ENCODE data around the gene C4BPB. TPM values are rescaled to one million over a fixed set of nuclear protein-coding genes. Genes with fewer than 3 reads are reported as not detected.

Gene C4BPB
- total RNA-seq, 1 experiment from 2014 or later: not detected

DNA sequence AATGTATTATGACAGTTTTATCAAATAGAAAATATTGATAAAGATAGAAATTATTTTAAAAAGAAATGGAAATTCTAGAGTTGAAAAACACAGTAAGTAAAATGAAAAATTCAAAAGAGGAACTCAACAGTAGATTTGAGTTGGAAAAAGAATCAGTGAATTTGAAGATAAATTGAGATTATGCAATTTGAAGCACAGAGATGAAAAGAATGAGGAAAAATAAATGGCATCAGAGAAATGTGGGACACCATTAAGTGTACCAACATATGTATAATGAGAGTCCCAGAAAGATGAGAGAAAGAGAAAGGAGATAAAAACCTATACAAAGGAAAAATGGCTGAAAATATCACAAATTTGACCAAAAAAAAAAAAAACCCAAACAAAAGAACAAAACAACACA lies 40.4 kb downstream of the C4BPB start:
- H3K9ac ChIP-seq (ENCODE audit: low read length): no peak overlapping the region
- peaks cover 3% of the 10 kb centered on the region; the same call in 1 of the 2 replicates for H3K27me3 ChIP-seq (ENCODE audit: low read length)
- no peaks in the 10 kb centered on the region for H4K20me1 ChIP-seq (ENCODE audit: insufficient read depth, low read depth, low read length)
- no peak overlapping the region for H3K4me3 ChIP-seq (ENCODE audit: low read length)
- H3K4me2 ChIP-seq (ENCODE audit: low read depth, low read length, poor library complexity, severe bottlenecking): no peak overlapping the region
- H3K36me3 ChIP-seq (ENCODE audit: insufficient read depth, low read length): no peaks in the 10 kb centered on the region
- no peaks in the 10 kb centered on the region for H3K79me2 ChIP-seq (ENCODE audit: low read length)
- peaks cover 18% of the 10 kb centered on the region for H3K9me3 ChIP-seq (ENCODE audit: low read length)
- no peaks in the 10 kb centered on the region for H3K9me2 ChIP-seq (replicated peaks; ENCODE audit: insufficient read depth, low read length)
- no peak for DNase-seq
- no peak overlapping the region for H2AFZ ChIP-seq (ENCODE audit: low read length)
- H3K4me1 ChIP-seq (ENCODE audit: low read length): no peaks in the 10 kb centered on the region
- H3K27ac ChIP-seq (ENCODE audit: low read length): no peak overlapping the region

GRCh38 chr1:207130252-207131036 lies 41.8 kb downstream of the C4BPB start:
- peaks cover 3% of the 10 kb centered on the region; the same call in 1 of the 2 replicates for H3K27me3 ChIP-seq (ENCODE audit: low read length)
- no peaks in the 10 kb centered on the region for H3K4me1 ChIP-seq (ENCODE audit: low read length)
- no peaks in the 10 kb centered on the region for H3K9me2 ChIP-seq (replicated peaks; ENCODE audit: insufficient read depth, low read length)
- H4K20me1 ChIP-seq (ENCODE audit: insufficient read depth, low read depth, low read length): no peaks in the 10 kb centered on the region
- H3K27ac ChIP-seq (ENCODE audit: low read length): no peak overlapping the region
- H3K4me2 ChIP-seq (ENCODE audit: low read depth, low read length, poor library complexity, severe bottlenecking): no peak overlapping the region
- no peaks in the 10 kb centered on the region for H3K36me3 ChIP-seq (ENCODE audit: insufficient read depth, low read length)
- no peaks in the 10 kb centered on the region for H3K79me2 ChIP-seq (ENCODE audit: low read length)
- H3K9ac ChIP-seq (ENCODE audit: low read length): no peak overlapping the region
- no peak for DNase-seq
- peaks cover 18% of the 10 kb centered on the region for H3K9me3 ChIP-seq (ENCODE audit: low read length)
- no peak overlapping the region for H2AFZ ChIP-seq (ENCODE audit: low read length)
- no peak overlapping the region for H3K4me3 ChIP-seq (ENCODE audit: low read length)

DNA sequence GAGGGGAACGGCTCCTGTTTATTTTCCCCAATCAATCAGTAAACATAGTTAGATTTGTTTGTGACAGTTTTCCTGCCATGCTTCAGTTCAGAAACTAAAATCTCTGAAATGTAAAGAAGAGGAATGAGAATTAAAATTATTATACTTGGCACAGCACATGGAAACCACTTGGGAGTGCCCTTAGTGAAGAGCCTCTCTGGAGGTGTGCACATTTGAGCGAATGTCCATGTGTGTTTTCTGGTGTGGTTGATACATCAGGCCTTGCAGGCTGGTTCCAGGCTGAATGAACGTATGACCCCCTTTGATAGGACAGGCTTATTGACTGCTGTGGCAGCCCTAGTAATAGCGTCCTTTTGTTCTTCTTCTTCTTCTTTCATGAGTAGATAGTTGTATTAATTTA lies 42.5 kb downstream of the C4BPB start:
- Histone ChIP-seq H4K20me1 (ENCODE audit: insufficient read depth, low read depth, low read length) (no peaks in the 10 kb centered on the region), H3K9me3 (ENCODE audit: low read length) (peaks cover 18% of the 10 kb centered on the region), H3K27ac (ENCODE audit: low read length) (no peak overlapping the region), H2AFZ (ENCODE audit: low read length) (no peak overlapping the region), H3K9ac (ENCODE audit: low read length) (no peak overlapping the region), H3K27me3 (ENCODE audit: low read length) (peaks cover 3% of the 10 kb centered on the region; the same call in 1 of the 2 replicates), H3K9me2 (replicated peaks; ENCODE audit: insufficient read depth, low read length) (no peaks in the 10 kb centered on the region), H3K4me3 (ENCODE audit: low read length) (no peak overlapping the region), H3K4me2 (ENCODE audit: low read depth, low read length, poor library complexity, severe bottlenecking) (no peak overlapping the region), H3K79me2 (ENCODE audit: low read length) (no peaks in the 10 kb centered on the region), H3K36me3 (ENCODE audit: insufficient read depth, low read length) (no peaks in the 10 kb centered on the region), H3K4me1 (ENCODE audit: low read length) (no peaks in the 10 kb centered on the region)
- no peak for DNase-seq

DNA sequence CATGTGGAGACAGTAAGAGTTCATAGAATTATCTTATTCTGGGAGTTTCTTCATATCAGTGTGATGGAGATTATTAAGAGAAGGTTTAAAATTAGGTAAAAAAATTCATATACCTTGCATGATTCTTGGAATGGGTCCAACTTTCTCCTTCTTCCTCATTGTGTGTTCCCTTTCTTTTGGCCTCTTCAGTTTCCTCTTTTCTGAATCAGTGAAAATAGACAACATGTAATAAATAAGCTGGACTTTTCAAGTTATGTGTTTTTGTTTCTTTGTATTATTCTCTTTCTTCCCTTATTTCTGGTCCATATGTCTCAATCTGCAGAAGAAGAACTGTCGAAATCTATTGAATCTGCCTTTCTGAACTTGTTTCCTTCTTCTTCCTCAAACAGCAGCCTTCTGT lies 45.9 kb downstream of the C4BPB start:
- Histone ChIP-seq H3K4me1 (ENCODE audit: low read length) (no peaks in the 10 kb centered on the region), H3K79me2 (ENCODE audit: low read length) (no peaks in the 10 kb centered on the region), H3K27ac (ENCODE audit: low read length) (no peak overlapping the region), H3K4me2 (ENCODE audit: low read depth, low read length, poor library complexity, severe bottlenecking) (no peak overlapping the region), H3K27me3 (ENCODE audit: low read length) (no peaks in the 10 kb centered on the region), H3K4me3 (ENCODE audit: low read length) (no peak overlapping the region), H3K9me3 (ENCODE audit: low read length) (no peaks in the 10 kb centered on the region; the same call in 1 of the 2 replicates), H3K36me3 (ENCODE audit: insufficient read depth, low read length) (no peaks in the 10 kb centered on the region), H3K9me2 (replicated peaks; ENCODE audit: insufficient read depth, low read length) (no peaks in the 10 kb centered on the region), H4K20me1 (ENCODE audit: insufficient read depth, low read depth, low read length) (no peaks in the 10 kb centered on the region), H2AFZ (ENCODE audit: low read length) (no peak overlapping the region), H3K9ac (ENCODE audit: low read length) (no peak overlapping the region)
- DNase-seq: no peak

- Histone ChIP-seq H3K4me2 (ENCODE audit: low read depth, low read length, poor library complexity, severe bottlenecking) (no peak overlapping the region), H3K27ac (ENCODE audit: low read length) (no peak overlapping the region), H3K27me3 (ENCODE audit: low read length) (no peaks in the 10 kb centered on the region), H3K9me2 (replicated peaks; ENCODE audit: insufficient read depth, low read length) (no peaks in the 10 kb centered on the region), H3K4me1 (ENCODE audit: low read length) (no peaks in the 10 kb centered on the region), H3K36me3 (ENCODE audit: insufficient read depth, low read length) (no peaks in the 10 kb centered on the region), H4K20me1 (ENCODE audit: insufficient read depth, low read depth, low read length) (no peaks in the 10 kb centered on the region), H3K9me3 (ENCODE audit: low read length) (no peaks in the 10 kb centered on the region), H3K4me3 (ENCODE audit: low read length) (no peak overlapping the region), H3K9ac (ENCODE audit: low read length) (no peak overlapping the region), H2AFZ (ENCODE audit: low read length) (no peak overlapping the region), H3K79me2 (ENCODE audit: low read length) (no peaks in the 10 kb centered on the region)
- DNase-seq: no peak
Measured at GRCh38 chr1:207139616-207140015, 51.0 kb downstream of the C4BPB start.

DNA sequence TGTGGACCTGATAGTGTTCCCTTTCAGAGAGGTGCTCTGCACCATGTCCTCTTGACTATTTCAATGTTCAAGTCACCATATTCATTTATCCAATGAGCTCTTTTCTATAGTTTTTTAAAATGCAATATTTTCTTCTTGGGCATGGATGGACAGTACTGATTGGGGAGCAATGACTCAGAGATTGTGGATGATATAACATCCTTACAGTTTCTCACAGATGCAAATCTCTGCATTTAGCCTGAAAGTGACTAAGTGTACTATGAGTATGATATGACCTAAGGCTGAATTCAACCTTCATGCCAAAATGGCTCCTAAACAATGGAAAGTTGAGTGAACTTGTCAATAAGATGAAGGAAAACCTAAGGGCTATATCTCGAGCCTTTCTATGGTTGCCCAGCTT lies 51.9 kb downstream of the C4BPB start:
- Histone ChIP-seq H3K4me3 (ENCODE audit: low read length) (no peak overlapping the region), H3K4me1 (ENCODE audit: low read length) (no peaks in the 10 kb centered on the region), H3K27ac (ENCODE audit: low read length) (no peak overlapping the region), H4K20me1 (ENCODE audit: insufficient read depth, low read depth, low read length) (no peaks in the 10 kb centered on the region), H3K36me3 (ENCODE audit: insufficient read depth, low read length) (no peaks in the 10 kb centered on the region), H3K9me3 (ENCODE audit: low read length) (no peaks in the 10 kb centered on the region), H3K9ac (ENCODE audit: low read length) (no peak overlapping the region), H2AFZ (ENCODE audit: low read length) (no peak overlapping the region), H3K9me2 (replicated peaks; ENCODE audit: insufficient read depth, low read length) (no peaks in the 10 kb centered on the region), H3K79me2 (ENCODE audit: low read length) (no peaks in the 10 kb centered on the region), H3K4me2 (ENCODE audit: low read depth, low read length, poor library complexity, severe bottlenecking) (no peak overlapping the region), H3K27me3 (ENCODE audit: low read length) (no peaks in the 10 kb centered on the region)
- no peak for DNase-seq

DNA sequence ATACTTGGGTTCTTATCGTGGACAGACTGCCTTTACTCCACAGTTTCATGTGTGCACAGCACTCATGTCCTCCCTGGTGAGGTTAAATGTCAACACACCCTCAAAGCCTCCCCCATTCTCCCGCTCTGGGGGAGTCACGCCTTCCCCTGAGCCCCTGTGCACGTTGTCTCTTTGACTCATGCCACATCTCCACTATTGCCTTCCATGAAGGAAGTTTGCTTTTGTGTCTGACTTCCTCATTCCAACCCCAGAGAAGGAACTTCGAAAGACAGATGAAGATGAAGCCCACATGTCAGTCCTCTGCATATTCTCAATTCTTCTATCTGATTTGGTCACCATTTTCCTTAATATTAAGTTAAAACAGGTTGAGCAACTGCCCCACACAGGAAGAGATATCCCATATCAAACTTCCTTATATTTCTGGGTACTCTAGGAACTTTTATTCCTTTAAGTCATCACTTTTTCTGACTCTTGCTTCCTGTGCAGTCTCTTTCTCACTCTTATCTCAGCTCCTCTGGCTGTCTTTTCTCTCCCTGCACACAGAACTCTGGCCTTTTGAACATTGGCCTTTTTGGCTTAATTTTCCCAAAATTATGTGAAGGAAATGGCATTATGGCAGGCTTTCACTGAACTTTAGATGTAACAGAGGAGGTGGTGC lies 56.9 kb downstream of the C4BPB start:
- Histone ChIP-seq H3K4me3 (ENCODE audit: low read length) (no peak overlapping the region), H2AFZ (ENCODE audit: low read length) (no peak overlapping the region), H3K4me1 (ENCODE audit: low read length) (no peaks in the 10 kb centered on the region), H4K20me1 (ENCODE audit: insufficient read depth, low read depth, low read length) (no peaks in the 10 kb centered on the region), H3K9me3 (ENCODE audit: low read length) (no peaks in the 10 kb centered on the region), H3K79me2 (ENCODE audit: low read length) (no peaks in the 10 kb centered on the region), H3K27ac (ENCODE audit: low read length) (no peak overlapping the region), H3K27me3 (ENCODE audit: low read length) (no peaks in the 10 kb centered on the region), H3K36me3 (ENCODE audit: insufficient read depth, low read length) (no peaks in the 10 kb centered on the region), H3K9ac (ENCODE audit: low read length) (no peak overlapping the region), H3K4me2 (ENCODE audit: low read depth, low read length, poor library complexity, severe bottlenecking) (no peak overlapping the region), H3K9me2 (replicated peaks; ENCODE audit: insufficient read depth, low read length) (no peaks in the 10 kb centered on the region)
- no peak for DNase-seq
